Measurements from ENCODE around the gene TLR8.

- TF ChIP-seq, protein P1, sequence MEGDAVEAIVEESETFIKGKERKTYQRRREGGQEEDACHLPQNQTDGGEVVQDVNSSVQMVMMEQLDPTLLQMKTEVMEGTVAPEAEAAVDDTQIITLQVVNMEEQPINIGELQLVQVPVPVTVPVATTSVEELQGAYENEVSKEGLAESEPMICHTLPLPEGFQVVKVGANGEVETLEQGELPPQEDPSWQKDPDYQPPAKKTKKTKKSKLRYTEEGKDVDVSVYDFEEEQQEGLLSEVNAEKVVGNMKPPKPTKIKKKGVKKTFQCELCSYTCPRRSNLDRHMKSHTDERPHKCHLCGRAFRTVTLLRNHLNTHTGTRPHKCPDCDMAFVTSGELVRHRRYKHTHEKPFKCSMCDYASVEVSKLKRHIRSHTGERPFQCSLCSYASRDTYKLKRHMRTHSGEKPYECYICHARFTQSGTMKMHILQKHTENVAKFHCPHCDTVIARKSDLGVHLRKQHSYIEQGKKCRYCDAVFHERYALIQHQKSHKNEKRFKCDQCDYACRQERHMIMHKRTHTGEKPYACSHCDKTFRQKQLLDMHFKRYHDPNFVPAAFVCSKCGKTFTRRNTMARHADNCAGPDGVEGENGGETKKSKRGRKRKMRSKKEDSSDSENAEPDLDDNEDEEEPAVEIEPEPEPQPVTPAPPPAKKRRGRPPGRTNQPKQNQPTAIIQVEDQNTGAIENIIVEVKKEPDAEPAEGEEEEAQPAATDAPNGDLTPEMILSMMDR (IDR thresholded peaks at IDR 0.05), result no peak
- TF ChIP-seq POLR2A (IDR thresholded peaks at IDR 0.05) (no peak), POLR2AphosphoS5 (IDR thresholded peaks at IDR 0.05; ENCODE audit: insufficient read depth in 1 of 2, low read depth in 1 of 2) (no peak)
Measured at GRCh38 chrX:12972243-12972642, 65.8 kb downstream of the TLR8 start.
